Mesothelial cell of epicardium (in vitro differentiated cells): ENCODE data around the gene SYNE1. TPM values are rescaled to one million over a fixed set of nuclear protein-coding genes. Genes with fewer than 3 reads are reported as not detected.

Source experiments
- DNase-seq, 2 experiments: peaks; one replicate each; pipeline ENCODE4 v3.0.0; 2021; ENCODE audit warnings: low spot score in 2 of 2; ENCODE audit not compliant: unreplicated experiment in 2 of 2
- H3K27ac Mint-ChIP-seq: 2 replicates; pipeline ENCODE4 v1.8.0; 2021; ENCODE audit warnings: mixed read lengths
- H3K27me3 Mint-ChIP-seq: 2 replicates; pipeline ENCODE4 v1.8.0; 2021; ENCODE audit warnings: low read depth, mixed read lengths
- H3K36me3 Mint-ChIP-seq: 2 replicates; pipeline ENCODE4 v1.8.0; 2021; ENCODE audit warnings: mixed read lengths
- H3K4me1 Mint-ChIP-seq: 2 replicates; pipeline ENCODE4 v1.8.0; 2021; ENCODE audit warnings: mixed read lengths
- H3K4me3 Mint-ChIP-seq: 2 replicates; pipeline ENCODE4 v1.8.0; 2021; ENCODE audit warnings: mild to moderate bottlenecking, moderate library complexity, mixed read lengths
- H3K9me3 Mint-ChIP-seq: 2 replicates; pipeline ENCODE4 v1.8.0; 2021; ENCODE audit warnings: mixed read lengths
- total RNA-seq: library from RNA; stranded (reverse); gene quantifications from 3 replicates; pipeline ENCODE4 v1.2.1, GENCODE V29; 2021
- TF ChIP-seq, protein P1 (sequence below): fragments of 200-600 bp; sonication (generic); IDR thresholded peaks from one replicate; pipeline ENCODE4 v1.5.0; 2021; ENCODE audit warnings: antibody characterized with exemption; ENCODE audit not compliant: unreplicated experiment

SYNE1 gene
- total RNA-seq, 1 donor from 2014 or later: 60.5 TPM

DNA sequence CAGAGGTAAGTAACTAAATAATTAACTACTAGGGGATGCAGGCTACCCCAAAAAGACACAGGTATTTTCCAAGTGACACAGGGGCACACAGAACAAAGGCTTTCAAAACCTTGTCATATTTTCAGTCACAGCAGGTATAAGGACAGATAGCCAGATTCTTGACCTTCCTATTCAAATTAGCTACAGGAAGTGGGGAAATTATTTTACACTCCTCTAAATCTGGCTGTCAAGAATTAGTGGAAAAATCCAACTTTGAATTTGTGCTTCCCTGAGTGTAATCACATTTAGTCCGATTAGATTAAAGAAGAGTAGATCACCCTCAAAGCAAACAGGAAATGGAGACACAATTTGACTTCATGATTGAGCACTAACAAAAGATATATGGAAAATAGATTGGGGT is 60.6 kb downstream of the SYNE1 start:
- H3K27me3 Mint-ChIP-seq: no peaks in the 10 kb centered on the region
- H3K4me3 Mint-ChIP-seq: no peak overlapping the region
- no peak overlapping the region for H3K27ac Mint-ChIP-seq
- H3K36me3 Mint-ChIP-seq: no peaks in the 10 kb centered on the region
- no peaks in the 10 kb centered on the region for H3K9me3 Mint-ChIP-seq
- TF ChIP-seq, protein P1, sequence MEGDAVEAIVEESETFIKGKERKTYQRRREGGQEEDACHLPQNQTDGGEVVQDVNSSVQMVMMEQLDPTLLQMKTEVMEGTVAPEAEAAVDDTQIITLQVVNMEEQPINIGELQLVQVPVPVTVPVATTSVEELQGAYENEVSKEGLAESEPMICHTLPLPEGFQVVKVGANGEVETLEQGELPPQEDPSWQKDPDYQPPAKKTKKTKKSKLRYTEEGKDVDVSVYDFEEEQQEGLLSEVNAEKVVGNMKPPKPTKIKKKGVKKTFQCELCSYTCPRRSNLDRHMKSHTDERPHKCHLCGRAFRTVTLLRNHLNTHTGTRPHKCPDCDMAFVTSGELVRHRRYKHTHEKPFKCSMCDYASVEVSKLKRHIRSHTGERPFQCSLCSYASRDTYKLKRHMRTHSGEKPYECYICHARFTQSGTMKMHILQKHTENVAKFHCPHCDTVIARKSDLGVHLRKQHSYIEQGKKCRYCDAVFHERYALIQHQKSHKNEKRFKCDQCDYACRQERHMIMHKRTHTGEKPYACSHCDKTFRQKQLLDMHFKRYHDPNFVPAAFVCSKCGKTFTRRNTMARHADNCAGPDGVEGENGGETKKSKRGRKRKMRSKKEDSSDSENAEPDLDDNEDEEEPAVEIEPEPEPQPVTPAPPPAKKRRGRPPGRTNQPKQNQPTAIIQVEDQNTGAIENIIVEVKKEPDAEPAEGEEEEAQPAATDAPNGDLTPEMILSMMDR: no peak
- no peak for DNase-seq
- H3K4me1 Mint-ChIP-seq: peaks cover 17% of the 10 kb centered on the region

DNA sequence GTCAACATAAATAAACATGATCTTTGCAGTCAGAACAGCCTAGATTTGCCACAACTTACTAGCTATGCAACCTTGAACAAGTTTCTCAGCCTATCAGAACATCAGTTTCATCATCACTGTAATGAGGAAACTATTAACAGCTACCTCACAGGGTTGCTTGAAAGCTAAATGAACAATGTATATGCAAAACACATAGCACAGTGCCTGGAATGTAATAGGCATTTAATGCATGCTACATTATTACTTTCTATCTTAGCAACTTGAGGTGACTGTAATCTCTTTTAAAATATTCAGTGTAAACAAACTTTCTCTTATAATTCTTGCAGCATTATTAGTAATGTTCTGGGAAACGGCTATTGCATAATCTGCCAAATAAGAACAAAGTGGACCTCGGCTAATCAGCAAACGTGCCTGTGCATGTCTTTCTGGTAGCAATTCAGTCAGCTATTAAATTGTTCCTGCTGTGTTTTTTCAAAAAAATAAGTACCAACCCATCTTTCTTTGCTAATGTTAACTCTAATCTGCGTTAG is 61.5 kb downstream of the SYNE1 start:
- DNase-seq: no peak
- Mint-ChIP-seq H3K9me3 (no peaks in the 10 kb centered on the region), H3K27ac (no peak overlapping the region), H3K36me3 (no peaks in the 10 kb centered on the region), H3K4me1 (peaks cover 17% of the 10 kb centered on the region), H3K4me3 (no peak overlapping the region), H3K27me3 (peaks cover under 1% of the 10 kb centered on the region)
- TF ChIP-seq, protein P1: no peak

DNA sequence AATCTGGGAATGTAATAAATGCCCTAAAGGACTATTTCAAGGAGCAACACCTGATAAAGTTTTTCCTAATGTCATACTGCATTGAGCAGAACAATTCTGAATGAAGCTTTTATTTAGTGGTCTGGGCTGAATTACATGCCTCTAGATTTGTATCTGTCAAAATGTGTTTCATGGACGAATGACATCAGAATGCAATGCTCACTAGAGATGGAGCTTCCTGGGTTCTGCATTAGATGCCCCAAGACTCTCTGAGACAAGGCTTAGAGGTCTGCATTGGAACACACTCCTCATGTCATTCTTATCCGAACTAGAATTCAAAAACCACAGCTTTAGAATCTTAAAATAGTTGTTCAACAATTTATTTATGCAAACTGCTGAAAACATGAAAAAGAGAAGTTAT is 62.0 kb downstream of the SYNE1 start:
- Mint-ChIP-seq H3K4me1 (peaks cover 17% of the 10 kb centered on the region), H3K36me3 (no peaks in the 10 kb centered on the region), H3K4me3 (no peak overlapping the region)

DNA sequence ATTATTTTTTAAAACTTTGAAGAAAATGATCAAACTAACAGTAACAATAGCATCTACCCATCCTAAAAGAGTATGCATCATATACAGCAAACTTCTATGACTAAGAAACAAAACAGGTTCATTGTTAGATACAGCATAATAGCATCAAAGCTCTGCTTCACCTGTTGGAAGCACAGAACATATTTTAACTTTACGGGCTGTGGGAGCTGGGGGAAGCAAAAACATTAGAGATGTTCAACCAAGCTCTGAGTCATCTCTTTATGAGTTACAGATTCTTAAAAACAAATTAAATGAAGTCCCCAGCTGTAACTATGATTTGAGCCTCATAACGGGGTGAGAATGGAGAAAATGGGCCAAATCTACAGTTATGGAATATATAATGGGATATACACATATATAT is 63.4 kb downstream of the SYNE1 start:
- Mint-ChIP-seq H3K27ac (no peak overlapping the region), H3K36me3 (no peaks in the 10 kb centered on the region), H3K9me3 (no peaks in the 10 kb centered on the region), H3K27me3 (peaks cover 8% of the 10 kb centered on the region), H3K4me3 (no peak overlapping the region), H3K4me1 (peaks cover 17% of the 10 kb centered on the region)
- DNase-seq: no peak
- TF ChIP-seq, protein P1: no peak

More for the DNA sequence above, 62.0 kb downstream of the SYNE1 start:
- peaks cover 6% of the 10 kb centered on the region for H3K27me3 Mint-ChIP-seq
- TF ChIP-seq, protein P1: no peak
- no peak for DNase-seq
- H3K9me3 Mint-ChIP-seq: no peaks in the 10 kb centered on the region
- no peak overlapping the region for H3K27ac Mint-ChIP-seq

DNA sequence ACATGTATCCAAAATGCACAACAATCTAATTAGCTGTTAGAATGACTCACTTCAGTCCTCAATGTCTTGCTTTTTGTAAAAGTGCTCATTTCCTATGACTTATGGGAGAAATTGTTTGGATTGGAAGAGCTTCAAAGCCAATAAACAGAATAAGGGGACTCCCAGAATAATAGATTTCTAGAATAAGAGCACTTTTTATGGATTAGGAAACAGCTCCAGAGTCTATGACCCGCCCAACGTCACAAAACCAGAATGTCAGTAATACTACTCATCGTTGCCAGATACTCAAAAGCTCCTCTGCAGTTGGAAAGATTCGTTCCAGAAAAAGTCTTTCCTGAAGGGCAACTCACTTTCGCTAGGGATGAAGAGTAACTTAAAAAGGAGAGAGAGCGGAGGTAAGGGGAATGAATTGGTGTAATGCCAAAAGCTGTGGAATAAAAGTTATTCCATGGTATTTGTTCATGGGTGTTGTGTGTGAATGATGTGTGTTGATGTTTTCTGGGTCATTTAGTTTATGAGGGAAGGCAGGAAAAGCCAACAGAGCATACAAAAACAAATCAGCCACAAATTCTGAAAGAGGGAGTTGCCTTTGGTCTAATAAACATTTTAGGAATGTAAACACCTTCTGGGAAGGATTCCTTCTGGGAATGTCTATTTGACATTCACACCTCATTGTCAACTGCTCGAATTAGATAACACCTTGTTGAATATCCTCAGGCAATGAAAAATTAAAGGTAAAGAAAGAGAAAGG is 64.6 kb downstream of the SYNE1 start:
- H3K27me3 Mint-ChIP-seq: peaks cover 8% of the 10 kb centered on the region
- no peak for DNase-seq
- no peak overlapping the region for H3K4me3 Mint-ChIP-seq
- H3K27ac Mint-ChIP-seq: no peak overlapping the region
- TF ChIP-seq, protein P1: no peak
- no peaks in the 10 kb centered on the region for H3K9me3 Mint-ChIP-seq
- no peaks in the 10 kb centered on the region for H3K36me3 Mint-ChIP-seq
- peaks cover 17% of the 10 kb centered on the region for H3K4me1 Mint-ChIP-seq
